HCT116 (cell line): ENCODE data around the gene NGEF. TPM values are rescaled to one million over a fixed set of nuclear protein-coding genes. Genes with fewer than 3 reads are reported as not detected.

Experiments used
- ATAC-seq: fragments of 200-7000 bp; cut with Tn5 transposase; 2 replicates; pipeline ENCODE4 v1.9.1; 2020; ENCODE audit warnings: mild to moderate bottlenecking, moderate library complexity
- BruUV-seq: library from RNA; stranded (reverse); fragments of 400-500 nt; replicated peaks from 2 replicates; lab custom pipeline; 2021; lab: Mats Ljungman, UMichigan
- CTCF ChIA-PET: fragments of 300-600 bp; sonication (Branson Sonifier 250); formaldehyde crosslinking; loops from one replicate; lab custom pipeline; 2021; ENCODE audit warnings: antibody characterized with exemption; lab: Charles Lee
- POLR2A ChIA-PET: fragments of 300-600, 350-600 bp; sonication (Branson Sonifier 250); formaldehyde crosslinking; loops from one replicate; lab custom pipeline; 2021; ENCODE audit warnings: antibody characterized with exemption; lab: Charles Lee
- RAD21 ChIA-PET, 2 experiments: fragments of 300-600 bp; sonication (Branson Sonifier 250); formaldehyde crosslinking; loops; one replicate each; lab custom pipeline; 2023; ENCODE audit warnings: low total read pairs in 2 of 2; ENCODE audit not compliant: uncharacterized antibody in 2 of 2, unreplicated experiment in 2 of 2, low non-redundant PET in 1 of 2; lab: Charles Lee
- DNase-seq: peaks from one replicate; pipeline ENCODE4 v3.0.0-alpha.2; 2010; ENCODE audit warnings: low read depth, low spot score
- H2AFZ ChIP-seq: fragments of 200-600 bp; shearing (Covaris generic), sonication (generic); 2 replicates; pipeline ENCODE4 v1.6.1; 2017; ENCODE audit warnings: low read depth, mixed run types, mixed read lengths, antibody characterized with exemption, low read length; ENCODE audit not compliant: poor library complexity, severe bottlenecking
- H3K27ac ChIP-seq: 2 replicates; pipeline ENCODE4 v1.5.1; 2012; ENCODE audit warnings: low read depth, low read length
- H3K27me3 ChIP-seq: fragments of 200-600 bp; sonication (generic); 2 replicates; pipeline ENCODE4 v1.6.1; 2016; ENCODE audit warnings: mixed run types, low read length, mixed read lengths; ENCODE audit not compliant: insufficient read depth
- H3K36me3 ChIP-seq, 2 experiments: fragments of 200-500 bp in 1 of 2; fragments of 200-600 bp in 1 of 2; sonication (Bioruptor generic) in 1 of 2; sonication (generic) in 1 of 2; 2 replicates each; pipeline versions ENCODE4 v1.5.1 to v1.6.1; 2014 to 2016; ENCODE audit warnings: low read length in 2 of 2, inconsistent platforms in 1 of 2, mixed read lengths in 1 of 2, mixed run types in 1 of 2; ENCODE audit not compliant: insufficient read depth in 2 of 2, control insufficient read depth in 1 of 2
- H3K4me1 ChIP-seq, 2 experiments: fragments of 200-600 bp in 1 of 2; sonication (generic) in 1 of 2; 2 replicates each; pipeline versions ENCODE4 v1.5.1 to v1.6.1; 2012 to 2017; ENCODE audit warnings: low read length in 2 of 2, inconsistent platforms in 1 of 2, mild to moderate bottlenecking in 1 of 2, mixed read lengths in 1 of 2, mixed run types in 1 of 2, moderate library complexity in 1 of 2; ENCODE audit not compliant: insufficient read depth in 2 of 2, control insufficient read depth in 1 of 2
- H3K4me2 ChIP-seq: fragments of 200-600 bp; sonication (generic); 2 replicates; pipeline ENCODE4 v1.6.1; 2017; ENCODE audit warnings: mixed run types, low read length, mixed read lengths
- H3K4me3 ChIP-seq, 2 experiments: fragments of 200-600 bp in 1 of 2; sonication (generic) in 1 of 2; replicated peaks in 1 of 2; 2 replicates each; pipeline ENCODE4 v1.5.1; 2011 to 2016; ENCODE audit warnings: low read length in 2 of 2, control low read depth in 1 of 2, low read depth in 1 of 2, mild to moderate bottlenecking in 1 of 2, mixed read lengths in 1 of 2, mixed run types in 1 of 2
- H3K79me2 ChIP-seq: fragments of 200-600 bp; sonication (generic); 2 replicates; pipeline ENCODE4 v1.6.1; 2017; ENCODE audit warnings: mild to moderate bottlenecking, mixed run types, low read length, moderate library complexity, mixed read lengths; ENCODE audit not compliant: insufficient read depth
- H3K9ac ChIP-seq: fragments of 200-600 bp; sonication (generic); 2 replicates; pipeline ENCODE4 v1.6.1; 2016; ENCODE audit warnings: low read length, mixed read lengths
- H3K9me2 ChIP-seq: fragments of 200-600 bp; sonication (generic), shearing (Covaris generic); 2 replicates; pipeline ENCODE4 v1.6.1; 2017; ENCODE audit warnings: mixed run types, mild to moderate bottlenecking, moderate library complexity; ENCODE audit not compliant: insufficient read depth
- H3K9me3 ChIP-seq, 2 experiments: fragments of 200-500 bp in 1 of 2; fragments of 200-600 bp in 1 of 2; sonication (Bioruptor generic) in 1 of 2; sonication (generic) in 1 of 2; 2 replicates each; pipeline ENCODE4 v1.6.1; 2014 to 2017; ENCODE audit warnings: low read length in 2 of 2, mixed read lengths in 2 of 2, inconsistent platforms in 1 of 2, low read depth in 1 of 2, mild to moderate bottlenecking in 1 of 2, mixed run types in 1 of 2, moderate library complexity in 1 of 2; ENCODE audit not compliant: control insufficient read depth in 1 of 2, insufficient read depth in 1 of 2
- H4K20me1 ChIP-seq: fragments of 200-600 bp; sonication (generic), shearing (Covaris generic); 2 replicates; pipeline ENCODE4 v1.6.1; 2017; ENCODE audit warnings: mixed run types, mild to moderate bottlenecking, moderate library complexity; ENCODE audit not compliant: insufficient read depth
- ATF3 ChIP-seq: IDR thresholded peaks from 2 replicates; pipeline ENCODE4 v1.6.1; 2012
- CBX3 ChIP-seq: IDR thresholded peaks from 2 replicates; pipeline ENCODE4 v1.6.1; 2012; ENCODE audit warnings: low read depth
- CEBPB ChIP-seq: IDR thresholded peaks from 2 replicates; pipeline ENCODE4 v1.6.1; 2012; ENCODE audit warnings: low read depth
- CTCF ChIP-seq, 3 experiments: fragments of 200-600 bp in 1 of 3; sonication (generic) in 1 of 3; IDR thresholded peaks in 2 of 3; conservative IDR thresholded peaks in 1 of 3; 2 replicates each; pipeline ENCODE4 v1.5.1; 2012 to 2017; ENCODE audit warnings: low read depth in 2 of 3, low read length in 2 of 3, antibody characterized with exemption in 1 of 3, borderline replicate concordance in 1 of 3, control low read depth in 1 of 3, mild to moderate bottlenecking in 1 of 3, mixed read lengths in 1 of 3, mixed run types in 1 of 3, moderate library complexity in 1 of 3; ENCODE audit not compliant: insufficient read depth in 1 of 3
- EGR1 ChIP-seq: IDR thresholded peaks from 2 replicates; pipeline ENCODE4 v1.6.1; 2012; ENCODE audit warnings: low read depth
- EZH2 ChIP-seq: fragments of 200-600 bp; sonication (generic); IDR thresholded peaks from 2 replicates; pipeline ENCODE4 v1.6.1; 2017; ENCODE audit warnings: antibody characterized with exemption, mixed run types
- EZH2phosphoT487 ChIP-seq: fragments of 200-600 bp; IDR thresholded peaks from 2 replicates; pipeline ENCODE4 v1.6.1; 2018; ENCODE audit warnings: antibody characterized with exemption, borderline replicate concordance
- FOSL1 ChIP-seq: IDR thresholded peaks from 2 replicates; pipeline ENCODE4 v1.6.1; 2012; ENCODE audit warnings: low read depth
- MAX ChIP-seq: IDR thresholded peaks from 2 replicates; pipeline ENCODE4 v1.6.1; 2012
- POLR2A ChIP-seq: IDR thresholded peaks from 2 replicates; pipeline ENCODE4 v1.7.0; 2011; ENCODE audit warnings: borderline replicate concordance; ENCODE audit not compliant: insufficient read depth, insufficient read length; ENCODE audit errors: extremely low read depth
- RAD21 ChIP-seq: IDR thresholded peaks from 2 replicates; pipeline ENCODE4 v1.6.1; 2012; ENCODE audit warnings: low read depth, mild to moderate bottlenecking
- REST ChIP-seq: IDR thresholded peaks from 2 replicates; pipeline ENCODE4 v1.6.1; 2012; ENCODE audit warnings: low read depth
- SIN3A ChIP-seq: IDR thresholded peaks from 2 replicates; pipeline ENCODE4 v1.6.1; 2012; ENCODE audit warnings: low read depth
- SP1 ChIP-seq: IDR thresholded peaks from 2 replicates; pipeline ENCODE4 v1.6.1; 2012; ENCODE audit warnings: low read depth
- SRF ChIP-seq: IDR thresholded peaks from 2 replicates; pipeline ENCODE4 v1.6.1; 2012; ENCODE audit warnings: low read depth
- TCF7L2 ChIP-seq: IDR thresholded peaks from 2 replicates; pipeline ENCODE4 v1.7.0; 2011; ENCODE audit warnings: borderline replicate concordance, inconsistent platforms; ENCODE audit not compliant: insufficient read depth, insufficient read length; ENCODE audit errors: extremely low read depth
- YY1 ChIP-seq: IDR thresholded peaks from 2 replicates; pipeline ENCODE4 v1.6.1; 2011; ENCODE audit warnings: low read length, low read depth, moderate library complexity, mild to moderate bottlenecking; ENCODE audit not compliant: insufficient replicate concordance; ENCODE audit errors: extremely low read depth
- ZNF274 ChIP-seq: fragments of 200-500 bp; sonication (Bioruptor generic); IDR thresholded peaks from 2 replicates; pipeline ENCODE4 v1.6.1; 2014; ENCODE audit warnings: mild to moderate bottlenecking, low read depth, low read length, inconsistent platforms
- intact Hi-C: fragments of 100-400 bp; cut with micrococcal nuclease; formaldehyde crosslinking; loops from 2 replicates; pipeline ENCODE4 v1.10.0; 2022
- total RNA-seq: library from RNA; stranded (reverse); gene quantifications from one replicate; pipeline ENCODE4 v1.2.1, GENCODE V29; 2021; ENCODE audit not compliant: unreplicated experiment

Gene NGEF
- total RNA-seq, 1 experiment from 2014 or later = 12.6 TPM

- H3K27ac ChIP-seq = no peak overlapping the region
- intact Hi-C loops = no loop called here
- H3K4me2 ChIP-seq = no peak overlapping the region
- ATAC-seq = no peak
- no TSS peak for BruUV-seq
- TF ChIP-seq SP1 (no peak), REST (no peak), TCF7L2 (no peak), RAD21 (no peak), POLR2A (no peak), EZH2phosphoT487 (no peak), ATF3 (no peak), CTCF (IDR thresholded peaks at IDR 0.05 in 2 of 3, conservative IDR thresholded peaks at IDR 0.05 in 1 of 3; ENCODE audit: borderline replicate concordance in 1 of 3, insufficient read depth in 1 of 3, low read depth in 2 of 3, low read length in 2 of 3) (no peak), SIN3A (no peak), YY1 (no peak), CEBPB (no peak), EGR1 (no peak), SRF (no peak), CBX3 (no peak), FOSL1 (no peak), EZH2 (no peak), ZNF274 (no peak), MAX (no peak)
- H3K9me2 ChIP-seq = no peaks in the 10 kb centered on the region
- ChIA-PET CTCF (no interaction called here), RAD21 (no interaction called here), POLR2A (no interaction called here)
- H3K27me3 ChIP-seq = no peaks in the 10 kb centered on the region
- no peak for DNase-seq
- H3K36me3 ChIP-seq = no peaks in the 10 kb centered on the region
- no peaks in the 10 kb centered on the region for H4K20me1 ChIP-seq
- no peaks in the 10 kb centered on the region for H3K79me2 ChIP-seq
- peaks cover 0 to 3% of the 10 kb centered on the region in 2 experiments; a peak in 1 of 4 replicates for H3K4me1 ChIP-seq
- H3K9ac ChIP-seq = no peak overlapping the region
- no peak overlapping the region for H3K4me3 ChIP-seq
- H2AFZ ChIP-seq = no peak overlapping the region
- no peaks in the 10 kb centered on the region for H3K9me3 ChIP-seq
Observed at GRCh38 chr2:233000886-233001750, 11.9 kb downstream of the NGEF start.
